Measurements from ENCODE around the gene ARHGEF16.

The ARHGEF16 gene

DNA sequence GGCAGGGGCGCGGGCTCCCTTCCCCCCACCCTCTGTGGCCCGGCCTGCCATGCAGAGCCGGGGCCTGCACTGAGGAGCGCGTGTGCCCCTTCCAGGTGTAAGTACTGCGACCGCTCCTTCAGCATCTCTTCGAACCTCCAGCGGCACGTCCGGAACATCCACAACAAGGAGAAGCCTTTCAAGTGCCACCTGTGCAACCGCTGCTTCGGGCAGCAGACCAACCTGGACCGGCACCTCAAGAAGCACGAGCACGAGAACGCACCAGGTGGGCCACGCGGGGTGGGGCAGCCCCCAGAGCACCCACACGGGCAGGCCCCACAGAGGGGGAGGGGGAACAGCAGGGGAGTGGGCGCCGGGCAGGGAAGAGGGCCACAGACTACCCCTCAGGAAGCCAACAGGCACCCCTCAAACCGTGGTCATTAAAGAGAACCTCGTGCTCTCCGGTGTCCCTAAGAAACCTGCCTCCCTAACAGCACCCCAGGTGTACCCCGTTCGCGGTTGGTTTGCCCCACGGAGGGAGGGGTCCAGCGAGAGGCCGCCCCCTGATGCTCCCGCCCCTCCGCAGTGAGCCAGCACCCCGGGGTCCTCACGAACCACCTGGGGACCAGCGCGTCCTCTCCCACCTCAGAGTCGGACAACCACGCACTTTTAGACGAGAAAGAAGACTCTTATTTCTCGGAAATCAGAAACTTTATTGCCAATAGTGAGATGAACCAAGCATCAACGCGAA lies 28.8 kb upstream of the ARHGEF16 start:
- no peaks in the 10 kb centered on the region for H3K9me3 ChIP-seq (ENCODE audit: control insufficient read depth, low read length)
- no peak overlapping the region for H3K4me3 ChIP-seq (ENCODE audit: low read length)
- H3K27me3 ChIP-seq (ENCODE audit: control insufficient read depth, insufficient read depth, low read length) = no peaks in the 10 kb centered on the region
- no peak overlapping the region for H3K9ac ChIP-seq (ENCODE audit: low read length)
- H3K4me1 ChIP-seq (ENCODE audit: control insufficient read depth, insufficient read depth, low read length) = peaks cover 43% of the 10 kb centered on the region
- peaks cover 12% of the 10 kb centered on the region for H3K36me3 ChIP-seq (ENCODE audit: control insufficient read depth, insufficient read depth, low read length)

DNA sequence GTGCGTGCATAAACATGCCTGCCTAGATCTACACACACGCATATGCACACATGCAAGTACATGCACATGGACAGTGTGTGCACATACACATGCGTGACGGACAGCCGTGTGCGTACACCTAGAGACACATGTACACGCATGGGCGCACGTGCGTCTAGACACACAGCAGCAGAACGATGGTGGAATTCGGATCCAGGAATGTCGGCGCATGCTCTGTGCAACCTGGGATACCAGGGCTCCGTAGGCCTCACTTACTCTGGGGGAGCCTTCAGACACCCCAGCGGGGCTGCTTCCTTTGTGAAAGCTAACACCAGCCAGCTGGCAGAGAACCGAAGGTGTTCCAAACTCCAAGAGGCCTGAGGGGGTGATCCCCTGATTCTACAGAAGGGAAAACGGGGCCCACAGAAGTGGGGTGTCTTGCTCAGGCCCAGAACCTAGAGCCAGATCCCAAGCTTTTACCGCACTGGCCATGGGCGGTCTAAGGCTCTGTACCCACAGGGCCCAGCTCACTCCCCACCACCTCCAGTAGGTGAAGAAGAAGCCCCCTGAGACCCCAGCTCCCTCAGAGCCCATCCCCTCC lies 27.4 kb upstream of the ARHGEF16 start:
- no peak overlapping the region for H3K4me3 ChIP-seq (ENCODE audit: low read length)
- H3K27me3 ChIP-seq (ENCODE audit: control insufficient read depth, insufficient read depth, low read length) = no peaks in the 10 kb centered on the region
- peaks cover 12% of the 10 kb centered on the region for H3K36me3 ChIP-seq (ENCODE audit: control insufficient read depth, insufficient read depth, low read length)
- no peaks in the 10 kb centered on the region for H3K9me3 ChIP-seq (ENCODE audit: control insufficient read depth, low read length)
- peaks cover 29% of the 10 kb centered on the region for H3K4me1 ChIP-seq (ENCODE audit: control insufficient read depth, insufficient read depth, low read length)
- no peak overlapping the region for H3K9ac ChIP-seq (ENCODE audit: low read length)

DNA sequence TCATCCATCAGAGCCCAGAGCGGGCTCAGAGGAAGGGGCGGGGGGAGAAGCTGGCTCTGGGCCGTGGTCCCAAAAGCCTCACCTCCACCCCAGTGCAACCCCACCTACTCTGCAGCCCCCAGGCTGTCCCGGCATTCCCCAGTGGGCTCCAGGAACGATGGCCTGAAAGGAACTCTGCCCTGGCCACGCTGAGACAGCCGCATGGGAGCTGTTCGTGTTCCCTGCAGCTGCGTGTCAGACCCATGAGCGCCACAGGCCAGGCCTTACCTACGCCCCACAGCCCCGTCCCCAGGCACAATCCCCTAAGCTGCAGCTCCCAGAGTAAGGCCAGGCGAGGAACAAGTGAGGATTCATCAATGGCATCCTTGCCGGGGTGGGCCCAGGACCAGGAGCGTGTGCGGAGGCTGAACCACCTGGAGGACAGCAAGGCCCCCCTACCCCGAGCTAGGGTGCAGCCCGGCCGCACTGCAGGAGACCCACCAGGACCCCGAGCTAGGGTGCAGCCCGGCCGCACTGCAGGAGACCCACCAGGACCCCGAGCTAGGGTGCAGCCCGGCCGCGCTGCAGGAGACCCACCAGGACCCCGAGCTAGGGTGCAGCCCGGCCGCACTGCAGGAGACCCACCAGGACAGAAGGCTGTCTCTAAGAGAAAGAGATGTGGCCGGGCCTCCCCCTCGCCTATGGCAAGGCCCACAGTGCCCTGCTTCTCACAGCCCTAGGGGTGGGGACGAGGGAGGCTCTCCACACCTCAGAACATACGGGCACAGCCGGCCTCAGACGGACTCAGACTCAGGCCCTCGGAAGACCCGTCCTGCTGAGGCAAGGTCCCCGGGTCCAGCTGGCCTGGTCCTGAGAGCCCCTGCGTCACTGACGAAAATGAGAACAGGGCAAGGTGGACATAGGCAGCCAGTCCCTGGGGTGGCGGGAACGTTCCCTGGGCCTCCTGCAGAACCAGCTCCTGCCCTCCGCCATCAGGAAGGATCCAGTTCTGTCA lies 26.5 kb upstream of the ARHGEF16 start:
- no peak overlapping the region for H3K4me3 ChIP-seq (ENCODE audit: low read length)
- H3K36me3 ChIP-seq (ENCODE audit: control insufficient read depth, insufficient read depth, low read length) = peaks cover 12% of the 10 kb centered on the region
- no peak overlapping the region for H3K9ac ChIP-seq (ENCODE audit: low read length)
- H3K4me1 ChIP-seq (ENCODE audit: control insufficient read depth, insufficient read depth, low read length) = peaks cover 20% of the 10 kb centered on the region
- no peaks in the 10 kb centered on the region for H3K9me3 ChIP-seq (ENCODE audit: control insufficient read depth, low read length)
- H3K27me3 ChIP-seq (ENCODE audit: control insufficient read depth, insufficient read depth, low read length) = no peaks in the 10 kb centered on the region

DNA sequence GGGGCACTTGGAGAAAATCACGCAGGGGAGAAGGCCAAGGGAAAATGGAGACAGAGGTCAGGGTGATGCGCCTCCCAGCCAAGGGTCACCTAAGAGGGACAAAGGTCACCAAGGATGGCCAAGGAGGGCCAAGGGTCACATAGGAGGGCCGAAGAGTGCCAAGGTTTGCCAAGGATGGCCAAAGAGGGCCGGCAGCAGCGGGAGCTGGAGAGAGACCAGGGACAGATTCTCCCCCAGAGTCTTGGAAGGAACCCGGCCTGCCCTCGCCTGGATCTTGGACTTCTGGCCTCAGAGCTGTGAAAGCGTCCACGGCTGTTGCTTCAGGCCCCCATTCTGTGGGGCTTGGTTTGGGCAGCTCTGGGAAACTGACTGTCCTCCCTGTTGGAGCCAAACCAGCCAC lies 25.6 kb upstream of the ARHGEF16 start:
- no peak overlapping the region for H3K4me3 ChIP-seq (ENCODE audit: low read length)
- no peak overlapping the region for H3K9ac ChIP-seq (ENCODE audit: low read length)
- peaks cover 11% of the 10 kb centered on the region for H3K4me1 ChIP-seq (ENCODE audit: control insufficient read depth, insufficient read depth, low read length)
- no peaks in the 10 kb centered on the region for H3K27me3 ChIP-seq (ENCODE audit: control insufficient read depth, insufficient read depth, low read length)
- H3K9me3 ChIP-seq (ENCODE audit: control insufficient read depth, low read length) = no peaks in the 10 kb centered on the region
- H3K36me3 ChIP-seq (ENCODE audit: control insufficient read depth, insufficient read depth, low read length) = peaks cover 12% of the 10 kb centered on the region

DNA sequence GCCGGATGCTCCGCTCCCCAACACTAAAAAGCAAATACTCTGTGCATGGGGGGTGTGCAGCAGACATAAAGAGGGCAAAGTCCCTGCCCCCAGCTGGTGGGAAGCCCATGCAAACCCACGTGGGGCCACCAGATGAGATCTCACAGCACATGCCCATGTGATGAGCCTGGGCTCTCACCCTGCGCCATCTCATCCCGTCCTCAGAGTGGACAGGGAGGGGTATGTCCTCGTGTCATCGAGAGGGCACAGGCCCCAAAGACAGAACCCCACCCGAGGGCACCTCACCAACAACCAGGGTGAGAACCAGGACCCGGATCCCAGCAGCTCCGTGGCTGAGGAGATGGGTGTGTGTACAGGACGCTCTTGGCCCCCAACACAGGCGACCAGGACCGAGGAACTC lies 25.1 kb upstream of the ARHGEF16 start:
- Histone ChIP-seq H3K4me1 (ENCODE audit: control insufficient read depth, insufficient read depth, low read length) (peaks cover 7% of the 10 kb centered on the region), H3K27me3 (ENCODE audit: control insufficient read depth, insufficient read depth, low read length) (no peaks in the 10 kb centered on the region), H3K9me3 (ENCODE audit: control insufficient read depth, low read length) (no peaks in the 10 kb centered on the region), H3K4me3 (ENCODE audit: low read length) (no peak overlapping the region), H3K36me3 (ENCODE audit: control insufficient read depth, insufficient read depth, low read length) (peaks cover 12% of the 10 kb centered on the region), H3K9ac (ENCODE audit: low read length) (no peak overlapping the region)

DNA sequence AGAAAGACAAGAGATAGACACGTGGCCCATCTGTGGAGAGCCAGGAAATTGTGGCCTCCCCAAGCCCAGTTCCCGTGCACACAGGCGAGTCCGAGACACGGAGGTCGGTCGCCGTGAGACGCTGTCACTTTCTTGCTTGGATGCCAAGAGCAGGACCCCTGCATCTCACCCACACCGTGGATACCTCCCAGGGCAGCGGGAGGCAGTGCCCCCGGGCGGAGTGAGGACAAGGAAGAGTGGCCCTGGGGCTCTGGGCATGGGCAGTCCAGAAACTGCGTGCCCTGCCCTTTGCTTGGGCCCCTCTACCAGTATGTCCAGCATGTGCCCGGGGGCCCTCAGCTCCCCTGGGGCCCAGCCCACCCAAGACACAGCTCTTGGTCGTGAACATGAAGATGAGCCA lies 24.7 kb upstream of the ARHGEF16 start:
- Histone ChIP-seq H3K4me1 (ENCODE audit: control insufficient read depth, insufficient read depth, low read length) (peaks cover 2% of the 10 kb centered on the region), H3K36me3 (ENCODE audit: control insufficient read depth, insufficient read depth, low read length) (peaks cover 12% of the 10 kb centered on the region), H3K9me3 (ENCODE audit: control insufficient read depth, low read length) (no peaks in the 10 kb centered on the region), H3K4me3 (ENCODE audit: low read length) (no peak overlapping the region), H3K27me3 (ENCODE audit: control insufficient read depth, insufficient read depth, low read length) (no peaks in the 10 kb centered on the region), H3K9ac (ENCODE audit: low read length) (no peak overlapping the region)

DNA sequence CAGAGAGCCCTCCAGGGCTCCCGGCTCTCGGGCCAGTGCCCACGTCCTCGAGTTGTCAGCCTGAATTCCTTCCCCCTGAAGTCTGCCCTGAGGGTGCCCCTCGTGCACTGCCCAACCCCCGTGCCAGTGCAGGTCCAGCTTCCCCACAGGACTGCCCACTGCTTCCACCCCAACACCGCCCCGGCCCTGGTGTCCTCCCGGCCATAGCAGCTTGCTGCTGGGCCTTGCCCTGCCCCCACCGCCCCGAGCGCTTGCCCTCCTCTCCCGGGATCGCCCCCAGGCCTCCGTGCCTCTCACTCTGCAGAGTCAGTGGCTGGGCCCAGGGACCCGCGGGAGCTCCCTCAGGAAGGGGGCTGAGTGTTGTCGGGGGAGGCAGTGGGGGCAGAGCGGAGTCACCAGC lies 24.1 kb upstream of the ARHGEF16 start:
- H3K4me3 ChIP-seq (ENCODE audit: low read length) = no peak overlapping the region
- H3K9ac ChIP-seq (ENCODE audit: low read length) = no peak overlapping the region
- no peaks in the 10 kb centered on the region for H3K27me3 ChIP-seq (ENCODE audit: control insufficient read depth, insufficient read depth, low read length)
- H3K9me3 ChIP-seq (ENCODE audit: control insufficient read depth, low read length) = no peaks in the 10 kb centered on the region
- no peaks in the 10 kb centered on the region for H3K4me1 ChIP-seq (ENCODE audit: control insufficient read depth, insufficient read depth, low read length)
- peaks cover 12% of the 10 kb centered on the region for H3K36me3 ChIP-seq (ENCODE audit: control insufficient read depth, insufficient read depth, low read length)

DNA sequence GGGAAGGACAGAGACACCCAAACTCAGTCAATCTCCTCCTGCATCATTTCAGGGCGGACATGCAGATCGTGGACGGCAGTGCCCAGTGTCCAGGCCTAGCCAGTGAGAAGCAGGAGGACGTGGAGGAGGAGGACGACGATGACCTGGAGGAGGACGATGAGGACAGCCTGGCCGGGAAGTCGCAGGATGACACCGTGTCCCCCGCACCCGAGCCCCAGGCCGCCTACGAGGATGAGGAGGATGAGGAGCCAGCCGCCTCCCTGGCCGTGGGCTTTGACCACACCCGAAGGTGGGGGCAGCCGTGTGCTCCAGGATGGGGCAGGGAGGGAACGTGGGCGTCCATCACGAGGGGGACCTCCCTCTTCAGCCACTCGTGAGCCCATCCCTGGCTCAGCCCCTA lies 23.6 kb upstream of the ARHGEF16 start:
- H3K9ac ChIP-seq (ENCODE audit: low read length) = no peak overlapping the region
- no peaks in the 10 kb centered on the region for H3K9me3 ChIP-seq (ENCODE audit: control insufficient read depth, low read length)

DNA sequence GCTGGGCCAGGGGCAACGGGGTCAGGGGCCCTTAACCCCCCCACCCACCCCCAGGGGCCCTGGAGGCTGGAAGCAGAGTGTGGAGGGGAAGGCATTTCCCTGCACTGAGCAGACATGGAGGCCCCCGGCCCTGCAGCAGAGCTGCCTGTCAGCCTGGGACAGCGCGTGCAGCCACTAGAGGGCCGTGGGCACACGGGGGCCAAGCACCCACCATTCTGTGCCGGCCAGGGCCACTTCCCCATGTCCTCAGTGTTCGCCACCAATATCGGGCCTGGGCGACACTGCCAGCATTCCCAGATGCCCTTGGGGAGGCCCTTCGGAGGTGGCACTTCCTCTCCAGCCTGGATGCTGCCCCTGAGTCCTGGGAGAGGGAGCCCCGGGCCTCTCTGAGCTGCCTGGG lies 23.2 kb upstream of the ARHGEF16 start:
- no peaks in the 10 kb centered on the region for H3K4me1 ChIP-seq (ENCODE audit: control insufficient read depth, insufficient read depth, low read length)
- peaks cover 12% of the 10 kb centered on the region for H3K36me3 ChIP-seq (ENCODE audit: control insufficient read depth, insufficient read depth, low read length)
- no peak overlapping the region for H3K9ac ChIP-seq (ENCODE audit: low read length)
- H3K27me3 ChIP-seq (ENCODE audit: control insufficient read depth, insufficient read depth, low read length) = no peaks in the 10 kb centered on the region
- H3K9me3 ChIP-seq (ENCODE audit: control insufficient read depth, low read length) = no peaks in the 10 kb centered on the region
- no peak overlapping the region for H3K4me3 ChIP-seq (ENCODE audit: low read length)

More for the DNA sequence above, 23.6 kb upstream of the ARHGEF16 start:
- Histone ChIP-seq H3K36me3 (ENCODE audit: control insufficient read depth, insufficient read depth, low read length) (peaks cover 12% of the 10 kb centered on the region), H3K4me3 (ENCODE audit: low read length) (no peak overlapping the region), H3K4me1 (ENCODE audit: control insufficient read depth, insufficient read depth, low read length) (no peaks in the 10 kb centered on the region), H3K27me3 (ENCODE audit: control insufficient read depth, insufficient read depth, low read length) (no peaks in the 10 kb centered on the region)

DNA sequence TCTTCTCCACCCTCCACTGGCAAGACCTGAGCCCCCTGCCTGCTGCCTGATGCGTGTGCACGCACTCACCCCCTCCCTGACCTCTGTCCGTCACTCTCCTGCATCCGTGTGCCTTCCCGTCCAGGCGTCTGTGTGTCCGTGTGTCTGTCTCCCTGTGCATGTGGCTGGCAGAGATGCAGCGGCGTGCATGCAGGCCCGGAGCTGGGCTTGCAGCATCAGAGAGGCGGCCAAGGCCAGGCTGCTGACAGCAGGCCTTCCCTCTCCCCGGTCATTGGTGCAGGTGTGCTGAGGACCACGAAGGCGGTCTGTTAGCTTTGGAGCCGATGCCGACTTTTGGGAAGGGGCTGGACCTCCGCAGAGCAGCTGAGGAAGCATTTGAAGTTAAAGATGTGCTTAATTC lies 22.8 kb upstream of the ARHGEF16 start:
- H3K4me3 ChIP-seq (ENCODE audit: low read length) = no peak overlapping the region
- H3K4me1 ChIP-seq (ENCODE audit: control insufficient read depth, insufficient read depth, low read length) = no peaks in the 10 kb centered on the region
- no peaks in the 10 kb centered on the region for H3K27me3 ChIP-seq (ENCODE audit: control insufficient read depth, insufficient read depth, low read length)
- H3K36me3 ChIP-seq (ENCODE audit: control insufficient read depth, insufficient read depth, low read length) = peaks cover 8% of the 10 kb centered on the region
- H3K9ac ChIP-seq (ENCODE audit: low read length) = no peak overlapping the region
- H3K9me3 ChIP-seq (ENCODE audit: control insufficient read depth, low read length) = no peaks in the 10 kb centered on the region

DNA sequence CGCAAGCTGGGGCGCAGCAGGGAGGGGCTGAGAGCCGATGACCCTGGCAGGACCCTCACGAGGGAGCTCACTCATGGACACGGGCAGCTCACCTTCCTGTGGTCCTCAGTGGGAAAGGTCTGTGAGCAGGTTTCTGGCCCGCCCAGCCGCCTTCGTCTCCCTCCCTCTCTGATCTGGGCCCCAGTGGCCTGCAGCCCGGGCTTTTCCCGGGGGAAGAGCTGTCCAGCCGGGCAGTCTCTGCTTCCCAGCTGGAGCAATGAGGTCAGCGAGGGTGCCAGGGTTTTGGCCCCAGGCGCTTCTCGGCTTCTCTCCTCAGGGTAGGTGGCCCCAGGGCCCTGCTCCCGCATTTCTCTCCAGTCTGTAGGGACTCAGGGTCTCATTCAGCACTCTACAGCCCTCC lies 22.2 kb upstream of the ARHGEF16 start:
- Histone ChIP-seq H3K4me3 (ENCODE audit: low read length) (no peak overlapping the region), H3K9ac (ENCODE audit: low read length) (no peak overlapping the region), H3K9me3 (ENCODE audit: control insufficient read depth, low read length) (no peaks in the 10 kb centered on the region), H3K36me3 (ENCODE audit: control insufficient read depth, insufficient read depth, low read length) (peaks cover 2% of the 10 kb centered on the region), H3K4me1 (ENCODE audit: control insufficient read depth, insufficient read depth, low read length) (no peaks in the 10 kb centered on the region), H3K27me3 (ENCODE audit: control insufficient read depth, insufficient read depth, low read length) (no peaks in the 10 kb centered on the region)

DNA sequence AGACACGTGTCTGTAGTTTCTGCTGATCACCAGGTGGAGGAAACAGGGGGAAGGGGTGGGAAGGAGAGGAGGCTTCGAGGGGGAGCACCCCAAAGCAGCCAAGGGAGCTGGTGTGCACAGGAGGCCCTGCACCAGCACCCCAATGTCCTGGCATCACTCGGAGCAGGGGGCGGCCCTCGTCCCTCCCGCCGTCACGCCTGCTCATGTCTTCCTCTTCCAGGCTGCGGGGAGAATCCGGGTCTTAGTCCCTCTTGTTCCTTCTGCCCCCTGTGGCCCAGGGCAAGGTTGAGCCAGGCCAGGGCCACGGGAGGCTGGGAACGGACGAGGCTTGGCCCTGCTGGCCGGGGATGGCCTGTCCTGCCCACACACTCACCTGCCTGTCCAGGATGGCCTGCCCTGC lies 21.4 kb upstream of the ARHGEF16 start:
- no peaks in the 10 kb centered on the region for H3K36me3 ChIP-seq (ENCODE audit: control insufficient read depth, insufficient read depth, low read length)
- H3K9ac ChIP-seq (ENCODE audit: low read length) = no peak overlapping the region
- no peak overlapping the region for H3K4me3 ChIP-seq (ENCODE audit: low read length)
- no peaks in the 10 kb centered on the region for H3K4me1 ChIP-seq (ENCODE audit: control insufficient read depth, insufficient read depth, low read length)
- H3K27me3 ChIP-seq (ENCODE audit: control insufficient read depth, insufficient read depth, low read length) = no peaks in the 10 kb centered on the region
- no peaks in the 10 kb centered on the region for H3K9me3 ChIP-seq (ENCODE audit: control insufficient read depth, low read length)

Data from mucosa of stomach (tissue), 1 donor.